ENCODE data around the gene SLC2A10.

SLC2A10 gene

GRCh38 chr20:46701556-46701955 lies 7.9 kb upstream of the SLC2A10 start:
- no peak overlapping the region for H3K27ac ChIP-seq
- TF ChIP-seq CTCF (conservative IDR thresholded peaks at IDR 0.05), result no peak

GRCh38 chr20:46701986-46702385 lies 7.5 kb upstream of the SLC2A10 start:
- no peak overlapping the region for H3K27ac ChIP-seq
- TF ChIP-seq CTCF (conservative IDR thresholded peaks at IDR 0.05), result no peak

GRCh38 chr20:46702447-46703203 lies 6.8 kb upstream of the SLC2A10 start:
- TF ChIP-seq CTCF (conservative IDR thresholded peaks at IDR 0.05), result no peak

DNA sequence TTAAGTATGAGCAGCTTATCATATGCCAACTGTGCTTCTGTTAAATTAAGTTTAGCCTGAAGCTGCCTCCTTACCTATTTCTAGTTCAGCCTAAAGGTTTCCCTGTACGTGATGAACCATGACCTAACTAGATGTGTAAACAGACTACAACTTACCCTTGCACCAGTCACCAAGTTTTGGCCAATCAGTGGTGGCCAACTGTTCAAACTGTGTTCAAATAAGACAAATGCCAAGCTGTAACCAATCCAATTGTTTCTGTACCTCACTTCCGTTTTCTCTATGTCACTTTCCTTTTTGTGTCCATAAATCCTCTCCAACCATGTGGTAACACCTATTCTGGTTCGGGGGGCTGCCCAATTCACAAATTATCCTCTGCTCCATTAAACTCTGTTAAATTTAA lies 6.0 kb upstream of the SLC2A10 start:
- no peak for TF ChIP-seq CTCF (conservative IDR thresholded peaks at IDR 0.05)
- H3K27ac ChIP-seq, result no peak overlapping the region

More at GRCh38 chr20:46702447-46703203, 6.8 kb upstream of the SLC2A10 start:
- no peak overlapping the region for H3K27ac ChIP-seq

DNA sequence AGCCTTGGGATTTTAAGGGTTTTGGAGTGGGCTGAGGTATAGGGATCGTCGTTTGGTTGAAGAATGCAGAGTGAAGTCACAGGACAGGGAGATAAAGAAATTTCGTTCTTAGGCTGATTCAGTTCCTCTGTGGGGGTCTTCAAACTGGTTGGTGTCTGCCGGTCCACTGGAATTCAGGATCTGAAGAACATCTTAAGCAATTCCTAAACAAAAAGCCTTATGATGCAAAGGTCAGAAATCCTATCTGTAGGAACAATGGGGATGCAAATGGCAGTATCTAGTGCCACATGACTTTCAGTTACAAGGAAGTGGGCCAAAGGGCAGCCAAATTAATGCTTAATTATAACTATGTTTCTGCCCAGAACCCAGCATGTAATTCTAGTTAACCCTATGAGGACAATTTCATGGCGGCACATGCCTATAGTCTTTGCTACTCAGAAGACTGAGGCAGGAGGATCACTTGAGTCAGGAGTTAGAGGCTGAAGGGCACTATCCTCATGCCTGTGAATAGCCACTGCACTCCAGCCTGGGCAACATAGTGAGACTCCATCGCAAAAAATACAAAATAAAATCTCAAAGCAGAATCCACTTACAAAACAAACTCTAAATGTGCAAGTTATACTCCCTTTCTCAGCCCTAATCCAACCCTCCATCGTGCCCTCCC lies 4.6 kb upstream of the SLC2A10 start:
- H3K27ac ChIP-seq, result no peak overlapping the region

GRCh38 chr20:46705378-46705729 lies 4.1 kb upstream of the SLC2A10 start:
- no peak for TF ChIP-seq CTCF (conservative IDR thresholded peaks at IDR 0.05)
- H3K27ac ChIP-seq, result no peak overlapping the region

More for the DNA sequence above, 4.6 kb upstream of the SLC2A10 start:
- no peak for TF ChIP-seq CTCF (conservative IDR thresholded peaks at IDR 0.05)

DNA sequence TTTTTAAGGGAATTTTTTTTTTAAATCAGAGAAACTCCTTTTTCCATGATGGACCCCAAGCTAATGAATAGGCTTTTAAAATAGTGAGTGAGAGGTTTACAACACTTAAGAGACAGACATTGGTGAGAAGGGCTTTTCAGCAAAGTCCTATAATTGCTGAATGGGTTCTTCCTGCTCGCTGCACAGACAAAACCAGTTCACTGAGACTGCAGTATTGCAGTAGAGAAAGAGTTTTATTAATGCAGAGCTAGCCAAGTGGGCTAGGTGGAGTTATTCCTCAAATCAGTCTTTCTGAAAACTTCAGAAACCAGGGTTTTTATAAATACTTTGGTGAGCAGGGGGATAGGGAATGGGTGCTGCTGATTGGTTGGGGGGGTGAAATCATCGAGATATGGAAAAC lies 3.2 kb upstream of the SLC2A10 start:
- TF ChIP-seq CTCF (conservative IDR thresholded peaks at IDR 0.05), result no peak

More for the DNA sequence above, 3.2 kb upstream of the SLC2A10 start:
- H3K27ac ChIP-seq, result no peak overlapping the region

Measured in VCaP (cell line).